SKM-1 treated with dmso at 0.1 percent for 144 hours (cell line): Measurements from ENCODE around the gene RGS12.
"Not testable (repeated sequence)": the region's sequence is repeated elsewhere in the genome, so short reads cannot be mapped to it uniquely, and the experiment has no call there.

Experiments used
- DNase-seq: peaks from one replicate; lab custom pipeline; 2025; ENCODE audit not compliant: unreplicated experiment; lab: John Stamatoyannopoulos, UW

The RGS12 gene

GRCh38 chr4:3296651-3297050, 3.8 kb downstream of the RGS12 start:
- no peak for DNase-seq

GRCh38 chr4:3297066-3297859, 4.4 kb downstream of the RGS12 start:
- DNase-seq: no peak

- no peak for DNase-seq
Measured at GRCh38 chr4:3299122-3299975, 6.5 kb downstream of the RGS12 start.

- DNase-seq: no peak
Measured at GRCh38 chr4:3299976-3300671, 7.3 kb downstream of the RGS12 start.

- not testable (repeated sequence) for DNase-seq
Measured at GRCh38 chr4:3300882-3301281, 8.1 kb downstream of the RGS12 start.

GRCh38 chr4:3301450-3302172, 8.8 kb downstream of the RGS12 start:
- no peak for DNase-seq

GRCh38 chr4:3302173-3302785, 9.5 kb downstream of the RGS12 start:
- DNase-seq: peak; percentile 45

GRCh38 chr4:3302786-3303564, 10.2 kb downstream of the RGS12 start:
- DNase-seq: no peak

- DNase-seq: no peak
Measured at GRCh38 chr4:3303565-3303824, 10.7 kb downstream of the RGS12 start.

GRCh38 chr4:3303923-3304710, 11.3 kb downstream of the RGS12 start:
- no peak for DNase-seq

- no peak for DNase-seq
Measured at GRCh38 chr4:3304831-3305609, 12.2 kb downstream of the RGS12 start.

GRCh38 chr4:3305610-3306371, 13.0 kb downstream of the RGS12 start:
- no peak for DNase-seq

- DNase-seq: no peak
Measured at GRCh38 chr4:3306450-3306849, 13.6 kb downstream of the RGS12 start.

- DNase-seq: no peak
Measured at GRCh38 chr4:3307060-3307459, 14.2 kb downstream of the RGS12 start.

- no peak for DNase-seq
Measured at GRCh38 chr4:3307486-3307885, 14.7 kb downstream of the RGS12 start.

- DNase-seq: no peak
Measured at GRCh38 chr4:3307891-3308575, 15.2 kb downstream of the RGS12 start.

GRCh38 chr4:3308691-3309090, 15.9 kb downstream of the RGS12 start:
- no peak for DNase-seq
